Adrenal gland (tissue), 5 donors: ENCODE data around the gene PDE9A.

ENCODE experiments used
- CTCF ChIP-seq, 6 experiments: fragments of 450-650 bp in 4 of 6; fragments of 200-600 bp in 2 of 6; sonication (generic) in 1 of 6; IDR thresholded peaks; 1 replicate in 5 of 6; 2 replicates in 1 of 6; pipeline versions ENCODE4 v1.5.1 to v1.8.0; 2016 to 2021; ENCODE audit warnings: antibody characterized with exemption in 6 of 6, mild to moderate bottlenecking in 2 of 6, moderate library complexity in 1 of 6
- POLR2A ChIP-seq, 2 donors: fragments of 450-650 bp; IDR thresholded peaks; one replicate each; pipeline ENCODE4 v1.6.1; 2017; ENCODE audit warnings: antibody characterized with exemption in 2 of 2, mild to moderate bottlenecking in 2 of 2, moderate library complexity in 1 of 2
- donor health status: DM: no; HTN: no; CAD: no.

GRCh38 chr21:42746240-42746592 is 92.8 kb downstream of the PDE9A start:
- TF ChIP-seq CTCF (IDR thresholded peaks at IDR 0.05), result no peak
- TF ChIP-seq POLR2A (IDR thresholded peaks at IDR 0.05), result no peak
